HFFc6 (cell line): Measurements from ENCODE around the gene RBM20. TPM values are rescaled to one million over a fixed set of nuclear protein-coding genes. Genes with fewer than 3 reads are reported as not detected.
A peak's percentile ranks its signal among the peaks of the same experiment; 100 is the strongest.

Source experiments
- DNase-seq: peaks from one replicate; pipeline ENCODE4 v3.0.0-alpha.2; 2018
- H3K27ac Mint-ChIP-seq: 2 replicates; pipeline ENCODE4 v1.8.0; 2020; ENCODE audit warnings: mild to moderate bottlenecking, mixed read lengths
- H3K27me3 Mint-ChIP-seq: 2 replicates; pipeline ENCODE4 v1.8.0; 2021; ENCODE audit warnings: mild to moderate bottlenecking, moderate library complexity, mixed read lengths; ENCODE audit not compliant: insufficient read depth
- H3K36me3 Mint-ChIP-seq: 2 replicates; pipeline ENCODE4 v1.8.0; 2021; ENCODE audit warnings: low read depth, mixed read lengths
- H3K4me1 Mint-ChIP-seq: 2 replicates; pipeline ENCODE4 v1.8.0; 2020; ENCODE audit warnings: low read depth, mixed read lengths
- H3K4me3 Mint-ChIP-seq: 2 replicates; pipeline ENCODE4 v1.8.0; 2020; ENCODE audit warnings: mild to moderate bottlenecking, moderate library complexity, mixed read lengths
- H3K9me3 Mint-ChIP-seq: 2 replicates; pipeline ENCODE4 v1.8.0; 2020; ENCODE audit warnings: mild to moderate bottlenecking, mixed read lengths
- CTCF ChIP-seq: fragments of 200-600 bp; sonication (generic); IDR thresholded peaks from 2 replicates; pipeline ENCODE4 v1.5.0; 2021; ENCODE audit warnings: antibody characterized with exemption, mild to moderate bottlenecking
- total RNA-seq, 6 experiments: library from RNA; stranded (reverse); fragmentation: NEBNext Ultra II Directional; extraction: Animal tissue kit (Norgen Biotek cat#: 25700); gene quantifications; 2 replicates in 1 of 6; 3 replicates in 5 of 6; pipeline ENCODE4 v1.2.3, GENCODE V29; 2021

Gene RBM20
- total RNA-seq, 6 experiments from 2014 or later: not detected

GRCh38 chr10:110859206-110859972, 215.3 kb downstream of the RBM20 start:
- DNase-seq: no peak
- Mint-ChIP-seq H3K4me3 (no peak overlapping the region), H3K4me1 (peaks cover 34% of the 10 kb centered on the region), H3K9me3 (no peaks in the 10 kb centered on the region), H3K27ac (peak overlapping the region; percentile 23; the same call in 1 of the 2 replicates), H3K36me3 (no peaks in the 10 kb centered on the region), H3K27me3 (no peaks in the 10 kb centered on the region; the same call in 1 of the 2 replicates)
- no peak for TF ChIP-seq CTCF

- no peak for TF ChIP-seq CTCF
- H3K9me3 Mint-ChIP-seq: no peaks in the 10 kb centered on the region
- H3K36me3 Mint-ChIP-seq: no peaks in the 10 kb centered on the region
- H3K4me3 Mint-ChIP-seq: no peak overlapping the region
- H3K4me1 Mint-ChIP-seq: peaks cover 40% of the 10 kb centered on the region
- peak overlapping the region; percentile 23; the same call in 1 of the 2 replicates for H3K27ac Mint-ChIP-seq
- no peaks in the 10 kb centered on the region; the same call in 1 of the 2 replicates for H3K27me3 Mint-ChIP-seq
- DNase-seq: peak; percentile 70
Measured at GRCh38 chr10:110859973-110860376, 215.8 kb downstream of the RBM20 start.

- Mint-ChIP-seq H3K27me3 (no peaks in the 10 kb centered on the region; the same call in 1 of the 2 replicates), H3K4me1 (peaks cover 47% of the 10 kb centered on the region), H3K9me3 (no peaks in the 10 kb centered on the region), H3K27ac (no peak overlapping the region; the same call in 1 of the 2 replicates), H3K4me3 (no peak overlapping the region), H3K36me3 (no peaks in the 10 kb centered on the region)
- no peak for TF ChIP-seq CTCF
- DNase-seq: no peak
Measured at GRCh38 chr10:110860576-110861241, 216.6 kb downstream of the RBM20 start.

GRCh38 chr10:110861476-110861875, 217.3 kb downstream of the RBM20 start:
- no peak for DNase-seq
- no peak overlapping the region for H3K27ac Mint-ChIP-seq
- H3K4me1 Mint-ChIP-seq: peaks cover 55% of the 10 kb centered on the region
- no peaks in the 10 kb centered on the region for H3K9me3 Mint-ChIP-seq
- H3K4me3 Mint-ChIP-seq: no peak overlapping the region
- no peaks in the 10 kb centered on the region; the same call in 1 of the 2 replicates for H3K27me3 Mint-ChIP-seq
- TF ChIP-seq CTCF: no peak
- H3K36me3 Mint-ChIP-seq: no peaks in the 10 kb centered on the region

- Mint-ChIP-seq H3K4me3 (no peak overlapping the region), H3K9me3 (no peaks in the 10 kb centered on the region), H3K27me3 (no peaks in the 10 kb centered on the region; the same call in 1 of the 2 replicates), H3K27ac (no peak overlapping the region), H3K36me3 (no peaks in the 10 kb centered on the region), H3K4me1 (peaks cover 57% of the 10 kb centered on the region)
- DNase-seq: peak; percentile 15
- TF ChIP-seq CTCF: no peak
Measured at GRCh38 chr10:110861930-110862649, 218.0 kb downstream of the RBM20 start.
